ENCODE measurements around the gene BAD.

DNA sequence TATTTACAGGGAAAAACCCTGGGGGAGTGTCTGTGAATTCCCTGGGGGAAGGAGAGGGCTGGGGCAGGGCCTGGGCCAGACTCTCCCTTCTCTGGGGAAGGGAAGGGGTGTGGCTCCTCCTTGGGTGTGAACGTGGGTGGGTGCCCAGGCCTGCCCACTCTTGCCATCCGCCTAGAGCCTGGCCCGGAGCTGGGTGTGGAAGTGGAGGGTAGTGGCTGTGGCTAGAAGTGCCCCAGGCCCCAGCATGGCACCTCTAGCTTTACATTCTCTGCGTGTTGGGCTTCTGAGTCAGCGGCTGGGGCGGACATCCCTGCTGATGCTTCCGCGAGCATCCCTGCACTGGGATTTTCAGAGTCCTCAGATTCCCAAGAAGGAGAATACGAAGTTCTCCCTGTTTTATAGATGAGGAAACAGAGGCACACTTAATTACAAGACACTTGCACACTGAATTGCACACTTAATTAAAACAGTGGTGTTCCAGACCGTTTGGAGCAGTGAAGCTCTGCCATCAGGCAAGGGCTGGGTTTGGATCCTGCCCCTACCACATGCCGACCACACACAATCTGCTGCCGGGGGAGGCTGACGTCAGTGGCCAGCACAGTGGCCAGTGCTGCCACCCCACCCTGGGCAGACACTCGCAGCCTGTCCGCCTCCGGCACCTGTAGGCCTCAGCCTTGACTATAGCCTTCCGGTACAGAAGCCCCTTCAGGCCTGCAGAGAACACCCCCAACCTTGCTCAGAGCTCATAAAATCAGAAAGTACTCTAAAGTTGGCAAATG, 7.6 kb downstream of the BAD start:
- TF ChIP-seq, protein P1, sequence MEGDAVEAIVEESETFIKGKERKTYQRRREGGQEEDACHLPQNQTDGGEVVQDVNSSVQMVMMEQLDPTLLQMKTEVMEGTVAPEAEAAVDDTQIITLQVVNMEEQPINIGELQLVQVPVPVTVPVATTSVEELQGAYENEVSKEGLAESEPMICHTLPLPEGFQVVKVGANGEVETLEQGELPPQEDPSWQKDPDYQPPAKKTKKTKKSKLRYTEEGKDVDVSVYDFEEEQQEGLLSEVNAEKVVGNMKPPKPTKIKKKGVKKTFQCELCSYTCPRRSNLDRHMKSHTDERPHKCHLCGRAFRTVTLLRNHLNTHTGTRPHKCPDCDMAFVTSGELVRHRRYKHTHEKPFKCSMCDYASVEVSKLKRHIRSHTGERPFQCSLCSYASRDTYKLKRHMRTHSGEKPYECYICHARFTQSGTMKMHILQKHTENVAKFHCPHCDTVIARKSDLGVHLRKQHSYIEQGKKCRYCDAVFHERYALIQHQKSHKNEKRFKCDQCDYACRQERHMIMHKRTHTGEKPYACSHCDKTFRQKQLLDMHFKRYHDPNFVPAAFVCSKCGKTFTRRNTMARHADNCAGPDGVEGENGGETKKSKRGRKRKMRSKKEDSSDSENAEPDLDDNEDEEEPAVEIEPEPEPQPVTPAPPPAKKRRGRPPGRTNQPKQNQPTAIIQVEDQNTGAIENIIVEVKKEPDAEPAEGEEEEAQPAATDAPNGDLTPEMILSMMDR (IDR thresholded peaks at IDR 0.05) = no peak
- TF ChIP-seq EZH2 (IDR thresholded peaks at IDR 0.05; ENCODE audit: borderline replicate concordance, insufficient read depth, low read depth, low read length, poor library complexity, severe bottlenecking) = no peak

All from B cell (primary cell).